ENCODE results near the gene COL15A1. TPM values are rescaled to one million over a fixed set of nuclear protein-coding genes. Genes with fewer than 3 reads are reported as not detected.

The COL15A1 gene
- total and polyA plus RNA-seq, 2 donors (not counting 1 experiment from before 2014, with no cell fraction given) = not detected

DNA sequence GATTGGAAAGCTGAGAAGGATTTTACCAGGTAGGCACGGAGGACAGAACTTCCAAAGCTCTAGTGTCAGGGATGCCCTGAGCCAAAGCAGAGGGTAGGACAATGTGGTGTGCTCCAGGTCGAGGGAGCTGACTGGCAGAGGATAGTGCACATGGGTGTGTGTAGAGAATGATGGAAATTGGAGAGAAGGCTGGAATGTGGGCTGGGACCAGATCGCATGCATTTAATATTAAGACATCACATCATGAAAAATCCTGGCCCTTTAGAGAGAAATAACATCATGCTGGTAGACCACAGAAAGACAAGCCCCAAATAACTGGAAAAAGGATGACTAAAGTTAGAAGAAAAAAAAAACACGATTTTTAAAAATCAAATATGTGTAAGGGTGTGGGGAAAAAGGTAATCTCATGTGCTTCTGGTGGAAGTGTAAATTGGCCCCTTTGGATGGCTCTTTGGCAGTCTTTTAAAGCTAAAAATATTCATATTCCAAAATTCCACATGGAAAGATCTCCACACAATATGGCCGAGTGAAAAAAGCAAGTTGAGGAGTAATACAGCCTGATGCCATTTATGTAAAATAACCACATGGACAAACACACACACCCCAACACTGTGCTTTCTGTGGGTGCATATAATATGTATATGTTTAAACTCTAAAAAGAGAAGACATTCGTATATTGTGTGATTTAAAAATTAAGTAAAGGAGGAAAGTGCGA lies 94.2 kb downstream of the COL15A1 start:
- no peaks in the 10 kb centered on the region for H3K27me3 ChIP-seq (replicated peaks in 1 of 4; ENCODE audit: control extremely low read depth in 1 of 4, control insufficient read depth in 3 of 4, insufficient read depth in 4 of 4, low read length in 3 of 4)
- TF ChIP-seq, protein P1, sequence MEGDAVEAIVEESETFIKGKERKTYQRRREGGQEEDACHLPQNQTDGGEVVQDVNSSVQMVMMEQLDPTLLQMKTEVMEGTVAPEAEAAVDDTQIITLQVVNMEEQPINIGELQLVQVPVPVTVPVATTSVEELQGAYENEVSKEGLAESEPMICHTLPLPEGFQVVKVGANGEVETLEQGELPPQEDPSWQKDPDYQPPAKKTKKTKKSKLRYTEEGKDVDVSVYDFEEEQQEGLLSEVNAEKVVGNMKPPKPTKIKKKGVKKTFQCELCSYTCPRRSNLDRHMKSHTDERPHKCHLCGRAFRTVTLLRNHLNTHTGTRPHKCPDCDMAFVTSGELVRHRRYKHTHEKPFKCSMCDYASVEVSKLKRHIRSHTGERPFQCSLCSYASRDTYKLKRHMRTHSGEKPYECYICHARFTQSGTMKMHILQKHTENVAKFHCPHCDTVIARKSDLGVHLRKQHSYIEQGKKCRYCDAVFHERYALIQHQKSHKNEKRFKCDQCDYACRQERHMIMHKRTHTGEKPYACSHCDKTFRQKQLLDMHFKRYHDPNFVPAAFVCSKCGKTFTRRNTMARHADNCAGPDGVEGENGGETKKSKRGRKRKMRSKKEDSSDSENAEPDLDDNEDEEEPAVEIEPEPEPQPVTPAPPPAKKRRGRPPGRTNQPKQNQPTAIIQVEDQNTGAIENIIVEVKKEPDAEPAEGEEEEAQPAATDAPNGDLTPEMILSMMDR (IDR thresholded peaks at IDR 0.05) = no peak
- TF ChIP-seq EZH2 (IDR thresholded peaks at IDR 0.05; ENCODE audit: borderline replicate concordance, insufficient read depth, low read depth, low read length, poor library complexity, severe bottlenecking) = no peak
- WGBS (ENCODE audit: insufficient coverage) = 100% methylated on average over 4 of the region's 7 CpGs
- no peaks in the 10 kb centered on the region for H4K20me1 ChIP-seq (ENCODE audit: control insufficient read depth, insufficient read depth, low read length, poor library complexity, severe bottlenecking)
- H3K27ac Mint-ChIP-seq = no peak overlapping the region
- no peaks in the 10 kb centered on the region for H3K79me2 ChIP-seq (ENCODE audit: control insufficient read depth, insufficient read depth, low read length)
- H3K4me3 Mint-ChIP-seq = no peak overlapping the region
- no peaks in the 10 kb centered on the region for H3K9me3 ChIP-seq (ENCODE audit: control extremely low read depth in 1 of 3, control insufficient read depth in 2 of 3, insufficient read depth in 1 of 3, low read length in 2 of 3)
- H3K4me2 ChIP-seq (replicated peaks; ENCODE audit: low read depth, low read length, poor library complexity, severe bottlenecking) = no peak overlapping the region
- ATAC-seq (ENCODE audit: low read depth) = no peak
- H3K9me3 Mint-ChIP-seq (ENCODE audit: insufficient read depth) = no peaks in the 10 kb centered on the region
- H3K4me1 ChIP-seq (ENCODE audit: control insufficient read depth in 2 of 2, insufficient read depth in 2 of 2, low read length in 2 of 2) = peaks cover 15 to 17% of the 10 kb centered on the region in 2 donors
- H2AFZ ChIP-seq (ENCODE audit: insufficient read depth, low read depth, low read length, poor library complexity, severe bottlenecking) = no peak overlapping the region
- DNase-seq = no peak
- no peaks in the 10 kb centered on the region for H3K36me3 ChIP-seq (replicated peaks in 1 of 2; ENCODE audit: control extremely low read depth in 1 of 2, control insufficient read depth in 1 of 2, extremely low read depth in 1 of 2, insufficient read depth in 2 of 2, low read length in 1 of 2)
- no peak overlapping the region for H3K4me3 ChIP-seq (ENCODE audit: control extremely low read depth in 1 of 5, extremely low read depth in 1 of 5, insufficient read depth in 1 of 5, low read depth in 2 of 5, low read length in 4 of 5)
- H3K27ac ChIP-seq (ENCODE audit: low read length in 2 of 2) = no peak overlapping the region
- intact Hi-C loops (cut with micrococcal nuclease) = no loop called here
- peaks cover 31% of the 10 kb centered on the region for H3K4me1 Mint-ChIP-seq
- H3K9ac ChIP-seq (ENCODE audit: low read length) = no peak overlapping the region
- CTCF ChIA-PET = interaction anchor here (0.6 to 3.5 kb wide), 3 partner anchors 12 to 103 kb away, joined by 3 to 13 read pairs (median 3); no protein-coding TSS in a partner anchor
- no peaks in the 10 kb centered on the region for H3K27me3 Mint-ChIP-seq
- POLR2A ChIA-PET = no interaction called here

DNA sequence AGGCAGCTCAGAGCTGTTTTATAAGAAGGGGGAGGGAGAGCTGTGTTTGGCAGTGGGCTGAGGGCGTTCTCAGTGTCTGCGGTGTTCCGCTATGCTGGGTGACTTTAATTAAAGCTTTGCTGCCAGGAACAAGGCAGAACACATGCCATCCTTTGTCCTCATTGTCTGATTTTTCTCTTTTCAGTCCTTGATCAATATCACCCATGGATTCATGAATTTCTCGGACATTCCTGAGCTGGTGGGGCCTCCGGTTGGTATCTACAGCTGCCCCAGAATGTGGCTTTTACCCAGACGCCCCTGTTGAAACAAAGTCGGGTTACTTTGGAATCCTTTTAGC lies 94.7 kb downstream of the COL15A1 start:
- Mint-ChIP-seq H3K27ac (no peak overlapping the region), H3K9me3 (ENCODE audit: insufficient read depth) (no peaks in the 10 kb centered on the region), H3K27me3 (no peaks in the 10 kb centered on the region), H3K4me3 (no peak overlapping the region), H3K4me1 (peaks cover 30% of the 10 kb centered on the region)
- H3K4me2 ChIP-seq (replicated peaks; ENCODE audit: low read depth, low read length, poor library complexity, severe bottlenecking) = no peak overlapping the region
- intact Hi-C loops (cut with micrococcal nuclease) = no loop called here
- H3K27me3 ChIP-seq (replicated peaks in 1 of 4; ENCODE audit: control extremely low read depth in 1 of 4, control insufficient read depth in 3 of 4, insufficient read depth in 4 of 4, low read length in 3 of 4) = no peaks in the 10 kb centered on the region
- no peaks in the 10 kb centered on the region for H3K79me2 ChIP-seq (ENCODE audit: control insufficient read depth, insufficient read depth, low read length)
- H3K4me3 ChIP-seq (ENCODE audit: control extremely low read depth in 1 of 5, extremely low read depth in 1 of 5, insufficient read depth in 1 of 5, low read depth in 2 of 5, low read length in 4 of 5) = no peak overlapping the region
- DNase-seq (no peak), ATAC-seq (ENCODE audit: low read depth) (no peak)
- H2AFZ ChIP-seq (ENCODE audit: insufficient read depth, low read depth, low read length, poor library complexity, severe bottlenecking) = no peak overlapping the region
- no peak overlapping the region for H3K27ac ChIP-seq (ENCODE audit: low read length in 2 of 2)
- ChIA-PET POLR2A (no interaction called here), CTCF (interaction anchor here (0.6 to 3.5 kb wide), 4 partner anchors 11 to 102 kb away, joined by 3 to 13 read pairs (median 4); partner anchors contain the start of gene TGFBR1)
- TF ChIP-seq EZH2 (IDR thresholded peaks at IDR 0.05; ENCODE audit: borderline replicate concordance, insufficient read depth, low read depth, low read length, poor library complexity, severe bottlenecking) = no peak
- TF ChIP-seq, protein P1 (IDR thresholded peaks at IDR 0.05) = no peak
- H4K20me1 ChIP-seq (ENCODE audit: control insufficient read depth, insufficient read depth, low read length, poor library complexity, severe bottlenecking) = no peaks in the 10 kb centered on the region
- H3K4me1 ChIP-seq (ENCODE audit: control insufficient read depth in 2 of 2, insufficient read depth in 2 of 2, low read length in 2 of 2) = peaks cover 15 to 17% of the 10 kb centered on the region in 2 donors
- H3K9ac ChIP-seq (ENCODE audit: low read length) = no peak overlapping the region
- H3K9me3 ChIP-seq (ENCODE audit: control extremely low read depth in 1 of 3, control insufficient read depth in 2 of 3, insufficient read depth in 1 of 3, low read length in 2 of 3) = no peaks in the 10 kb centered on the region
- H3K36me3 ChIP-seq (replicated peaks in 1 of 2; ENCODE audit: control extremely low read depth in 1 of 2, control insufficient read depth in 1 of 2, extremely low read depth in 1 of 2, insufficient read depth in 2 of 2, low read length in 1 of 2) = no peaks in the 10 kb centered on the region
- 96% methylated on average over 7 of the region's 7 CpGs for WGBS (ENCODE audit: insufficient coverage)
